Stimulated activated CD4-positive, alpha-beta T cell treated with anti-CD3 and anti-CD28 coated beads, TNF-alpha, amount 100 ng/mL, for 48 hours (primary cell): Measurements from ENCODE around the gene TLK1.

Experiments
- DNase-seq, 3 donors: peaks; one replicate each; pipeline ENCODE4 v3.0.0-alpha.2; 2020; ENCODE audit warnings: low read depth in 3 of 3

TLK1 gene

DNA sequence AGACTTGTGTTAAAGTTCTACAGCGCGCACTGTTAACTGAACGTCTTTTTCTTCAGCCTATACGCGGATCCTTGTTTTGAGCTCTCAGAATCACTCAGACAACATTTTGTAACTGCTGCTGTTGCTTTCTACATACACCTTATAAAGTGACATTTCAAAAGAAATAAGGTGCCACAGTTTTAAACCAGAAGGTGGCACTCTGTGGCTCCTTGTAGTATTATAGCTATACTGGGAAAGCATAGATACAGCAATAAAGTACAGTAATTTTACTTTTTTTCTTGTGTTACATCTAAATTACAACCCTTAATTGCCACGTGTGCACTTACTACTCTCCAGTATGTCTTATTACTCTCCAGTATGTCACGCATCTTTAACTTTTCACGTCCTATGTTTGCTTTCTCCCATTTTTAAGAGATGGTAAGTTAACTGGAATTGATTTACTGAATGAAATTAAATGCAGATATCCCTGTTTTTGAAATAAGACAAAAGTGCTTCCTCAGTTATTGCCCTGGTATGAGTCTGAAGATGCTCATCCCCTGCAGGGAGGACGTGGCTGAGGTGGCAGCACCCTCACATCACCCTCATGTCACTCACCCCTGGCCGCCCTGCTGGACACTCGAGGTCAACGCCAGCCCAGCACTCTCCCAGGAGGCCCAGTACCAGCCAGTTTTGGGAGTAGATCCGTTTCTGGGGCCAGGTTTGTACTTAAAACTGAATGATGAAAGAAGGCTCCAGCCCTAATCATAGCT lies 193.9 kb downstream of the TLK1 start:
- DNase-seq: no peak

- DNase-seq: no peak
Observed at GRCh38 chr2:170965446-170966225, 195.1 kb downstream of the TLK1 start.

- DNase-seq: no peak
Observed at GRCh38 chr2:170963386-170963785, 197.3 kb downstream of the TLK1 start.

GRCh38 chr2:170953941-170954340 lies 206.8 kb downstream of the TLK1 start:
- DNase-seq: no peak

DNA sequence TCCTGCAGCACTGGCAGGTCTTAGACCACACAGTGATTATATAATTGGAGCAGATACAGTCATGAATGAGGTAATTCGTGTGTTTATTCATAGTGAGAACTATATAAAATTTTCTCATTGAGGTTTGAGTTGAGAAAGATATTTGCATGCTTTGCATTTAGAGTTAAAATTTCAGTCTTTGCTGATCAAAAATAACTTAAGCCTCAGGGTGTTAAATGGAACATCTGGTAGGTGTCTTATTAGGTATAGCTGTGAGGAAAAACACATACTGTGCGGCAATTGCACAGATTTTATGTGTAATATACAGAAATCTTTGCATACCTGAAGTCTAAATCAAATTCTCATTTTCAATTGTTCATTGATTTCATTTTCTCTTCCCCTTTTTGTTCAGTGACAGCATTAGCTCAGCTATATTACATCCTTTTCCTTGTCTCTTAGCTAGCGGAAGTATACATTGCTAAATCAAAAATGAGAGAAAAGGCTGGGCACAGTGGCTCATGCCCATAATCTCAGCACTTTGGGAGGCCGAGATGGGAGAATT lies 210.4 kb downstream of the TLK1 start:
- DNase-seq: no peak

- no peak for DNase-seq
Observed at GRCh38 chr2:170949415-170949814, 211.3 kb downstream of the TLK1 start.

DNA sequence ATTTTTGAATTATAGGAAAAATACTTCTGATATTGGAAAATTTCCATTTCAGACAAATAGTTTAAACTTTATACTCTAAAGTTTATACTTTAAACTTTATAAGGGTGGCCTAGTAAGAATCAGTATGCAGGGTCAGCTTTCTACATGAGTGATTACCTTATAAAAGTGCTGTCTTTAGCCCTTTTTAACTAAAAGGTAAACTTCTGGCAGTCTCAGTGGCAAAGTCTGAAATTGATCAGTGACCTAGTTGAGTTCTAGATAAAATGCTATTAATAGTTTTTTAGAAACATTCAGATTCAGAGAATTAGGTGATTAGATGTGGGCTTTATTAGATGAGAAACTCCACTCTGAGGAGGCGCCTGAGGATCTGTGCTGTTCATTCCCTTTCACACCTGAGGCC lies 216.1 kb downstream of the TLK1 start:
- DNase-seq: no peak

- no peak for DNase-seq
Observed at GRCh38 chr2:170943596-170943995, 217.1 kb downstream of the TLK1 start.

GRCh38 chr2:170943041-170943440 lies 217.7 kb downstream of the TLK1 start:
- DNase-seq: no peak

DNA sequence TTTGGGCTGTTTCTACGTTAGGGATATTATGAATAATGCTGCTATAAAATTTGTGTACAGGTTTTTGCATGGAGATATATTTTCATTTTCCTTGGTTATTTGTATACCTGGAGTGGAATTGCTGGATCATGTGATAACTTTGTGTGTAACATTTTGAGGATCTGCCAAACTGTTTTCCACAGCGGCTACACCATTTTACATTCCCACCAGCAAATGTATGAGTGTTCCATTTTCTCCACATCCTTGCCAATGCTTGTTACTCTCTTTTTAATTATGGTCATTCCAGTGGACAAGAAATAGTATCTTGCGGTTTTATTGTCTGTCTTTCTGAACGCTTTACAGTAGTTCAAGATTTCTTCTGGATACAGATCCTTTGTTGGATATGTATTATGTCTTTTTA lies 218.1 kb downstream of the TLK1 start:
- no peak for DNase-seq
